Pons (tissue), 1 donor: Measurements from ENCODE around the gene SYDE2.
"Not testable (repeated sequence)": the region's sequence is repeated elsewhere in the genome, so short reads cannot be mapped to it uniquely, and the experiment has no call there.

ENCODE experiments used
- DNase-seq: peaks from one replicate; pipeline ENCODE4 v3.0.0-alpha.2; 2016; ENCODE audit warnings: low spot score

SYDE2 gene

GRCh38 chr1:85200463-85201339 lies at the start of gene SYDE2:
Gene SYDE2 (minus strand): TSS chr1:85201016. CDS start chr1:85200996, 20 bp downstream.
- DNase-seq = peak; percentile 12

- DNase-seq = not testable (repeated sequence)
Measured at GRCh38 chr1:85249042-85249441, 48.2 kb upstream of the SYDE2 start.

GRCh38 chr1:85245891-85246290 lies 45.1 kb upstream of the SYDE2 start:
- DNase-seq = no peak

- no peak for DNase-seq
Measured at GRCh38 chr1:85245456-85245855, 44.6 kb upstream of the SYDE2 start.

- no peak for DNase-seq
Measured at GRCh38 chr1:85244271-85245061, 43.6 kb upstream of the SYDE2 start.

- no peak for DNase-seq
Measured at GRCh38 chr1:85243372-85243771, 42.6 kb upstream of the SYDE2 start.

GRCh38 chr1:85240643-85241042 lies 39.8 kb upstream of the SYDE2 start:
- no peak for DNase-seq

- DNase-seq = no peak
Measured at GRCh38 chr1:85240174-85240601, 39.4 kb upstream of the SYDE2 start.

- DNase-seq = no peak
Measured at GRCh38 chr1:85237613-85238012, 36.8 kb upstream of the SYDE2 start.

- DNase-seq = no peak
Measured at GRCh38 chr1:85230305-85230977, 29.6 kb upstream of the SYDE2 start.

GRCh38 chr1:85229574-85230097 lies 28.8 kb upstream of the SYDE2 start:
- no peak for DNase-seq

GRCh38 chr1:85228972-85229371 lies 28.2 kb upstream of the SYDE2 start:
- DNase-seq = no peak

GRCh38 chr1:85225624-85226380 lies 25.0 kb upstream of the SYDE2 start:
- DNase-seq = no peak

GRCh38 chr1:85224734-85225623 lies 24.2 kb upstream of the SYDE2 start:
- DNase-seq = no peak

GRCh38 chr1:85224295-85224694 lies 23.5 kb upstream of the SYDE2 start:
- no peak for DNase-seq

GRCh38 chr1:85223334-85223733 lies 22.5 kb upstream of the SYDE2 start:
- DNase-seq = no peak

- no peak for DNase-seq
Measured at GRCh38 chr1:85220756-85221201, 20.0 kb upstream of the SYDE2 start.

GRCh38 chr1:85219853-85220610 lies 19.2 kb upstream of the SYDE2 start:
- DNase-seq = no peak

- no peak for DNase-seq
Measured at GRCh38 chr1:85216697-85217096, 15.9 kb upstream of the SYDE2 start.

GRCh38 chr1:85214654-85215053 lies 13.8 kb upstream of the SYDE2 start:
- DNase-seq = no peak
